SKM-1 treated with dmso at 0.1 percent for 144 hours (cell line): ENCODE measurements around the gene UNC13C.

ENCODE experiments used
- DNase-seq: peaks from one replicate; lab custom pipeline; 2025; ENCODE audit not compliant: unreplicated experiment; lab: John Stamatoyannopoulos, UW

UNC13C gene

DNA sequence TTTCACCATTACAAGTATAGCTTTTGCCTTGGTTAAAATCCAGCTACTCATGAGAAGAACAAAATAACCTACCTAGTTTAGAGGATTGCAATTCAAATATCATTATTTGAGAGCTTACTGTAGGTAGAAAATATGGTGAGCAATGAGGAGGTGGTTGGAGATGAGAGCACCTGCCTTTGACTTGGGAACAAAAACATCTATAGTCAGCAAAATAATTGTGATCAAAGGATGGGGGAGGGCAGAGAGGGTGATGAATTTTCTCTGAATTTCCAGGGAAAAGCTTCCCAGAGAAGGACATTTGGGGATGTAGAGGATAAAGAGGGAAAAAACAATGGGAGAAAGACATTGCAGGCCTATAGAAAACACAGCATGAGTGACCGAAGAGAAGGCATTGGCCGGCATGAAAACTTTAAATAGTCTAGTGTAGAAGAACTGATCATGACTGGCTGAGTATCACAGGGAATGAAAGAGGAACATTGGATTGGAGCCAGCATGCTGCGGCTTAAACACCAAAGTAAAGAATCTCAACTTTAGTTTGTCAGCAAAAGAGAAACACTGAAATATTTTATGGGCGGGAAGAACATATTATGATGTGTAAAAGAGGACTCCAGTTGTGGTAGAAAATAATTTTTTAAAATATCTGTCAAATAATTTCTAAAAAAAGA is 581.3 kb downstream of the UNC13C start:
- no peak for DNase-seq

DNA sequence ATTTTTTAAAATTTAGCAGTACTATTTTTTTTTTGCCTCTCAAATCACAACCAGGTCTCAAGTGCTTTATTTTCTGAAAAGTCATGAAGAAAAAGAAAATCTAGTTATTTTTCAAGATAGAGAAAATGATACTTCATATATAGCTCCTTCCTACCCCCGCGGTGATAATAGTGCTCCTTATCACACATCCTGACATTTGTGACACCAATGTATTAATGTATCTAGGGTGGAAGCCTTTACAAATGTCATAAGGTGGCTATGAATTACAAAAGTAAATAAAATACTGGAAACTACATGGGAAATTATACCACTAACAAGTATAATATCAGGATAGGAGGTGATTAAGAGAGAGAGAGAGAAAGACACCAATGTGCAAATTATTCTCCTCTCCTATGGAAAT is 582.2 kb downstream of the UNC13C start:
- DNase-seq = no peak

DNA sequence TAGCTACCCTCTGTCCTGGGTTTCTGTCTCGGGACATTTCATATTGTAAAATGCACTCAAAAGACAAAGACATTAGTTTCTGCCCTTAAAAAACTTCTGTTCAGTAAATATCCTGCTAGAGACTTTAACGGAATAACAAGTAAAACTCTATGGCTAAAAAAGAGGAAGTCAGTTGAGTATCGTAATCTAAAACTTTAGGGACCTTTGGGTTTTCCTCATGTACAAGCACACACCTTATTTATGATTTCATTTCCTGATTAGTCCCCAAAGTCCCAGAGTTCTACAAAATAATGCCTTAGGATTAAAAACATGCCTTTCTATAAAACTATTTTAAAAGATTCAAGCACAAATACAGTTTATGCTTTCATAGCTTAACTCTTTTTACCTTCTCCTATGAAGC is 585.9 kb downstream of the UNC13C start:
- DNase-seq = no peak

DNA sequence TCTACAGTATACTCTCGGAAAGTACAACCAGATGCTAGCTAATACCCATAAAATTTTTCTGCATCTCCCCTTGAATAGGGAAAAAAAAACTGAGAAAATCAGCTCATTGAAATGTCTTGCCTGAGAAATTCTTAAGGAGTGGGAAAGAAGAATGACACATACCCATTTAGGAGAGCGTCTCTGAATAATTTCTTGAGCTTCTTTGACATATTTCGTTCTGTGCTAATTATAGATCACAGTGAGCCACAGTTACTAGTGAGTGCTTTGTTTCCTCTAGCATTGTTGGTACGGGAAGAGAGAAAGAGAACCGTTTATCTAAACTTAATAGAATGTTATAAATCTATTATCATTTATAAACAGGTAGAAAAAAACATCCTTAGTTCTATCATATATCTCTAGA is 588.4 kb downstream of the UNC13C start:
- DNase-seq = no peak

DNA sequence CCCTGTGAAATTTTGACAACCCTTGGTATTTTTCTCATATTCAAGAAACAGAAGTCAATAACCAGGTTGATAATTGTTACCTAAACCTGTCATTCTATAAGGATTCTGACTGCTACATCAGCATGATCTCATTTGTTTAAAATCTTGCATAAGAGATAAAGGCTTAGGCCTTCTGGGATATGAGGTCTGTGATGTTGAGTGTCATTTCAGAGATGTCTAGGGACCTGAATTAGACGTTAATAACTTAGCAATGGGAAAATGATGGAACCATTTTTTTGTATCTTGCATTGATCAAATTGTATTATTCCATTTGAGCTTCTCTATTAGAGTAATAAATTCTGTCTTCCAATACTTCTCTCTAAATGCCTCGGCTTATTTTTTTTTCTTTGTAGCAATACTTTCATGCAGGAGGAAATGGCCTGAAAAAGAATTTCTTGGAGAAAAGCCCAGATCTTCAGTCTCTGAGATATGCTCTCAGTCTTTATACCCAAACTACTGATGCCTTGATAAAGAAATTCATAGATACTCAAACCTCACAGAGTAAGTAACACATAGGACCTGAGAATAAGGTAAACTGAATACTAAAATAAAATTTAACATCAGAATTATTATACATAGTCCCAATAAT is 589.3 kb downstream of the UNC13C start:
- no peak for DNase-seq

DNA sequence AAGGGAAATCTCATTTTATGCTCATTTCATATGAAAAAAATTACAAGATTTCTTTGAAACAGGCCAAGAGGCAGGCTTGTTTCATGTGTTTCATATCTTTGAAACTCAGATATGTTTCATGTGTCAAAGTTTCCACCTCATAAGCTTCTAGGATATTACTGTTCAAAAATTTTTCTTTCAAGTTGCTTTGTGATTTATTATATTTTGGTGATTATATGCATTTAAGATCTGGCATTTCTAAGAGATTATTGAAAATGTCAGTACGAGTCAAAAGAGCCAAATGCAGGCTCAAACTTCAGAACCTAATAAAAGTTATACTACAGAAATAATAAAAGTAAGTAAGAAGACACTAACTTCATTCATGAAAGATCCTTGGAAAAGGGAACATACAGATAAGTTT is 590.1 kb downstream of the UNC13C start:
- DNase-seq = no peak

DNA sequence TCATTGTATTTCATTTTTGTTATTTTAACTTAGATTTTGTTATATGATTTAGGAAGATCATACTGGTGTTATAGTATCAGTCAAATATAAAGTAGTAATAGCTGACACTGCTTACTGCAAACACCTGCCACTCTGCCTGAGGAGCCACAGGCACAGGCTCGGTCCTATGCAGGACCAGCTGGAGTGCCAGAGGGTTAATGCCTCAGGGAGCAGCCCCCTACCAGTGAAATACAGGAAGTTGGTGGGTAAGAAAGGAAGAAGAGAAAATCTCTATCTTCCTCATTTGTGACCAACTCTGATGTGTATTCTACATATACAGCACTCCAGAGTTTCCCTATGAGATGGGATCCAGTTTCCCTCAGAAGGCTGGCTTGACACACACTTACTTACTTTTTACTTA is 593.3 kb downstream of the UNC13C start:
- DNase-seq = no peak

DNA sequence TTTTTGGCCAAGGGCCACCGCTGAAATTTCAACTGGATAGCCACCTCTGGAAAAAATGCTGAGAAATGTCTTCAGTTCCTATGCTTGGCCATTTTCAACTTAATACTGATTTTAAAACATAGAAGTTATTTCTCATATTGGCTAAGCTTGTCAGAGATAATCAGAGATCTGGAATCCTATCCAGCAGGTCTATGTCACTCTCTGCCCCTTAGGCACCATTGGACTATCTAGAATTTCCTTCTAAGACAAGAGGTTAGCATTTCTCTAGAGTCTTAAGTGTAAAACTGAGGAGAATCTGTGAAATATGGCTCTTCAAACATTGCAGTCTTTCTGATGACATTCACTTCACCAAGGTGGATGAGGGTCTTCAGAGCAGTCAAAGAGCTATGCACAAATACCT is 597.3 kb downstream of the UNC13C start:
- no peak for DNase-seq

DNA sequence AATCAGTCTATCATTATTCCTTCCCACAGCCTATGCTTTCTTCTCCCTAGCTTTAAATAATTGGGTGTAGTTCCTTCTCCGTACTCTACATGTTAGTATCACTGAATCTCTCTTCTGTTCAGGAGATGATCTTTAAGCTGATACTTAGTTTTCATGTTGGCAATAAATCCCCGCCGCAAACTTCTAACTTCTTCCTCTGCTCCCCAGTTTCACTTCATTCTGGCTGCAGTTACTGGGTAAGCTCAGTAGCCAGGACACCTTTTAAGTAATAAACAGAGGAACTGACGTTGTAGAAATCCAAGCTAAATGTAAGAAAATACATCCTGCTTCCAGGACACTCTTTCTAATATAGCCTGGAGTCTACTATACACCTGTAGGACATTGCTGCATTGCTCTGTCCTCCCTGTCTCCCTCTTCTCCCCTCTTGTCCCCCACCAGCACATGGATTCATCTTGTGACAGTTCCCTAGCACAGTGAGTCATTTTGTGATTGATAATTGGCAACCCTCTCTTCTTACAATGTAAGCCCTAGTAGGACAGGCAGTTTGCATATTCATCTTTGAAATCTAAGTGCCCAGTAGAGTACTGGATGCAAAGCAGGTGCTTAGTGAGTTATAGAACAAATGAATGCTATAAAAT is 598.2 kb downstream of the UNC13C start:
- DNase-seq = no peak

DNA sequence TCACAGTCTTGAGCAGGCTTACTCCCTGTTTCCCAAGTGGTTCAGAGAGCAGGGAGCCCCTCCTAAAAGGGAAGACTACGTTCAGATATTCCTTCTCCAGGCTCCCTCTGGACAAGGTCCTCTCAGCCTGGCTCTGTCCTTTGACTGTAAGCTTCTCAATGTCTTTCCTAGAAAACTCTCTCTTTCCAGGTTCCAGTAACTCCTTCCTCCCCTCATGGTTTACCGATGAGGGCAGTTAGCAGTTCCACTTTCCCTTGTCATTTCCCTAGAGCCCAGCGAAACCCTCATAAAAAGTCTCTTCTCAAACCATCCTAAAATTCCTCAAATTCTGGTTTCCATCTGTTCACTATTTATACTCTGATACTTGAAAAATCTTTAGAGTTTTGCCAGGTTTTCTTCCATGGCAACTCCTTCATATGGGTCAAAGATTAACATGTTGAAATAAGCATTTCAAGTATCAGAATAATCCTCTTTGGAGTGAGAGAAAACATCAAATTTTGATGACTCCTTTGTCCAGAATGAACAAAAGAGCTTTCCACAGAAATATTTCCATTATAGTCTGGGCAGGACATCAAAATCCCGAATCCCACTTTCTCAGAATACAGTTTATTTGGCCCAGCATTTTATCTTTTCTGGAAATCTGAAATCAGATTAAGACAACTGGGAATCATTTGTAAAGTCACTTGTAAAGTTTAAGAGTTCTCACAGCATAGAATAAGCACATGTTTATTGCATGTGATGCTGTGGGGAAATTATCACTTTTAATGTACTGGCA is 599.4 kb downstream of the UNC13C start:
- no peak for DNase-seq

DNA sequence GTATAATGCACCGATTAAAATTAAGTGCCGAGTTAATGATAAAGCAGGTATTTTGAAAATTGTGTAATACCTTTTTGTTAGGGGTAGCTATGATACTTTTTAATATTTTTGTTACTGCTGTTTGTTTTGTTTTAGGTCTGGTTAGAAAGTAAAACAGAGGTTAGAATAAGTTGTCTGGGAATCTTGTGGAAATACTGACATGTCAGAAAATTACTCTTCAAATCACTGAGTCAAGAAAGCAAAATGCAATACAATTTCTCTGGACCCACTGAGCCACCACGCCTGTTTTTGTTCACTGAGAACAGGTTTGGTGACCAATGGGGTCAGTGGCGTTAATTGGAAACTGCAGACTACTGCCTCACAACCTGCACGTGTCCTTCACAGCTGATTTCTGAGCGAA is 601.6 kb downstream of the UNC13C start:
- no peak for DNase-seq

DNA sequence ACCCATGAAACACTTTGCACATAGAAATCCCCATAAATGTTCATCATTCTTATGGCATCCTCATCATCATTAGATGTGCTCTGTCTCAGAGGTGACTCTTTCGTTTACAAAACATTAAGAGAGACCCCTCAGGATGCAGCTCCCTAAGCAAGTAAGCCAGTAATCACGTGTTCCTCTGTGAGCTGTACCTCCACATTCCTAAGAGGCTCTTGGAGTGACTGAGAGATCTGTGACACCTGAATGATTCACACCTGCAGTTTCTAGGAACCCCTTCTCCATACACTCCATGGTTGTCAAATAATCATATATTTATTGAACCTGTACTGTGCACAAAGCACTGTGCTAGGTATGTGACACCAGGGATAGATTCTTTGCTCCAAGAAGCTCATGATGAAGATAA is 602.4 kb downstream of the UNC13C start:
- DNase-seq = no peak

DNA sequence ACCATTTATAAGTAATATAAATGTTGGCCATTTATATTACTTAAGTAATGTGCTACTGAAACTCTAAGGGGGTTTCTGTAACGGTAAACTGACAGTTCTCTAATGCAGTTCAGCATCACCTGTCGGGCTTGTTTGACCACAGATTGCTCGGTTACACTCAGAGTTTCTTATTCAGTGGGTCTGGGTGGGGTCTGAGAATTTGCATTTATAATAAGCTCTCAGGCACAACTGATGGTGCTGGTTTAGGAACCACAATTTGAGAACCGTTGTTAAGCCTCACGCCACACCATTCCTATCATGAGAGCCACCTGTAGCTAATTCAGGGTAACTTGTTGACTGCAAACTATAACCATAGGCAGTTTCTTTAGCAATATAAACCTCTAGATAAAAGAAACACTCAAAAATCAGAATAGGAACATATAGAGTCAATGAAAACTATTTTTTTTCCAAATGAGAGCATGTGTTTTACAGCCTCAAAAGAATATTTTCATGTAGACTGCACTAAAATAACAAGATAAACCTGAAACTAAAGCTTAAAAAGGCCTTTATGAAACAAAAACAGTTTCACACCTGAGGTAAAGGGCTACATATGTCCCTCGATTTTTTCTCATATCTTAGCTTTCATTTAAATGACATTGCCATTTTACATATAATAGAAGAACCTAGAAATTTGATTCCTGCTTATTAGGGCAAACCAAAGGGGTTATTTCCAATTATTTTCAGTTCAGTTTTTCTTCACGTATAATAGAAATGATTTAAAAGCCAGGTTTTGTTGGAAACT is 604.8 kb downstream of the UNC13C start:
- DNase-seq = no peak

DNA sequence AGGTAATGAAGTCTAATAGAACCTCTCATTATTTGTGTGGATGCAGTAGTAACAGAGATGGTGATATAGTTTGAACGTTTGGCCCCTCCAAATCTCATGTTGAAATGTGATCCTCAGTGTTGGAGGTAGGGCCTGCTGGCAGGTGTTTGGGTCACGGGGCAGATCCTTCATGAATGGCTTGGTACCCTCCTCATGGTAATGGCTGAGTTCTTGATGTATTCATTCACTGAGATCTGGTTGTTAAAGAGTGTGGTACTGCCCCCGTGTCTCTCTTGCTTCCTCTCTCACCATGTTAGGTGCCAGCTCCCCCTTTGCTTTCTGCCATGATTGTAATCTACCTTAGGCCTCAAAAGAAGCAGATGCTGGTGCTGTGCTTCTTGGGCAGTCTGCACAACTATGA is 606.8 kb downstream of the UNC13C start:
- no peak for DNase-seq

DNA sequence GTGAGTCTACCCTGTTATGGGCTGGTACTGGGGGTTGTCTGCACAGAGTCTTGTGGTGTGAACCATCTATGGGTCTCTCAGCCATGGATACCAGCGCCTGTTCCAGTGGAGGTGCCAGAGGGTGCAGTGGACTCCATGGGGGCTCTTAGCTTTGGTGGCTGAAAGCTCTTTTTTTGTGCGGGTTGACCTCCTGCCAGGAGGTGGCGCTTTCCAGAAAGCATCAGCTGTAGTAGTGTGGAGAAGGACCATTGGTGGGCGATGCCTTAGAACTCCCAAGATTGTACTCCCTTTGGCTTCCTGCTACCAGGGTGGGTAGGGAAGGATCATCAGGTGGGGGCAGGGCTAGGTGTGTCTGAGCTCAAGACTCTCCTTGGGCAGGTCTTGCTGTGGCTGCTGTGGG is 615.9 kb downstream of the UNC13C start:
- DNase-seq = no peak

DNA sequence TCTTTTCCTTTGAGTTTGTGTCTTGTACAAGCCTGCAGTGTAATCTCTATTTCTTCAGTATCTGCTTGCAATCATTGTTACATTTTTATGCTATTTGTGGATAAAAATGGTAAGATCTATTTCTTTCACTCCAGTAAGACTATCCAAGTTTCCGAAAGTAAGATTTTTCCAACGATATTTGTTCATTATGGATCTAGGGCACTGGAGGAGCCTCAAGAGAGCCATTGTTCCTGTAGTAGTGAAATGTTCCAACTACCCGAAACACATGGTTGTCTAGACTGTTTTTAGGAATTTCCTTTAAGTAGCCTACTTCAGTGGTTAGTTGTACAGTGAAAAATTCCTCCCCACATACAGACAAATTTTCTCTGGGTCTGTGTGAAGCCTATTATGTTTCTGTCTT is 621.1 kb downstream of the UNC13C start:
- DNase-seq = no peak

DNA sequence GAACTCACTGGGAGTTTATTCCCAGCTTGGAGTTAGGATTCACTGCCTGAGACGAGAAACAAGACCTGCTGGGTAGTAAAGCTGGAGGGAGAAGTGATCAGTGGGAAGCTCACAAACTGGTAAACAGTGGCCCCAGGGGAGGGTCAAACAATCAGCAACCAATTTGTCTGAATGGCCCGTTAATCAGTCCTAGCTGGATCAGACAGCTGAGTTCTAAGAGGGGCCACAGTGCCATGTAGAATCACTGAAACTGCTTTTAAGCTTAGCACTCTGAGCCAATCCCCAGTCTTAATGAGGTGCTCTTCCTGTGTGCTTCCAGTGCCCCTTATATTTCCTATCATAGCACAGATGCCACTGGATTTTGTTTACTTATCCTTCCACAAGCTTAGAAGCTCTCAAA is 626.8 kb downstream of the UNC13C start:
- no peak for DNase-seq

DNA sequence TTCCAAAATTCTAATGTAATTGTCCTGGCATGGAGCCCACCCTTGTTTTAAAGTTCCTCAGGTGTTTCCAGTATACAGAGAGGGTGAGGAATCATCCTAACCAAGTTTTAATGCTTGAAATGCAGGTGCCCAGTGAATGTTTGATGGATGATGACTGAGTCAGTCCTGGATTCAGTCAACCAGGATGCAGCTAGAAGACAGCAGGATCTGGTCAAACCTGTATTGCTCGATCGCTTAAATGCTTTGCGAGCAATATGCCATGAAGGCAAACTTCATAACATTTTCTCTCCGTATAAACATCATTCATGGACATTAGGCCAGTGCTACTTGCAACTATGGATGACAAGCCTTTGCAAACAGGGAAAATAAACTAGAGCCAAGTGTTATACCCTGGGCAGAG is 627.3 kb downstream of the UNC13C start:
- no peak for DNase-seq

DNA sequence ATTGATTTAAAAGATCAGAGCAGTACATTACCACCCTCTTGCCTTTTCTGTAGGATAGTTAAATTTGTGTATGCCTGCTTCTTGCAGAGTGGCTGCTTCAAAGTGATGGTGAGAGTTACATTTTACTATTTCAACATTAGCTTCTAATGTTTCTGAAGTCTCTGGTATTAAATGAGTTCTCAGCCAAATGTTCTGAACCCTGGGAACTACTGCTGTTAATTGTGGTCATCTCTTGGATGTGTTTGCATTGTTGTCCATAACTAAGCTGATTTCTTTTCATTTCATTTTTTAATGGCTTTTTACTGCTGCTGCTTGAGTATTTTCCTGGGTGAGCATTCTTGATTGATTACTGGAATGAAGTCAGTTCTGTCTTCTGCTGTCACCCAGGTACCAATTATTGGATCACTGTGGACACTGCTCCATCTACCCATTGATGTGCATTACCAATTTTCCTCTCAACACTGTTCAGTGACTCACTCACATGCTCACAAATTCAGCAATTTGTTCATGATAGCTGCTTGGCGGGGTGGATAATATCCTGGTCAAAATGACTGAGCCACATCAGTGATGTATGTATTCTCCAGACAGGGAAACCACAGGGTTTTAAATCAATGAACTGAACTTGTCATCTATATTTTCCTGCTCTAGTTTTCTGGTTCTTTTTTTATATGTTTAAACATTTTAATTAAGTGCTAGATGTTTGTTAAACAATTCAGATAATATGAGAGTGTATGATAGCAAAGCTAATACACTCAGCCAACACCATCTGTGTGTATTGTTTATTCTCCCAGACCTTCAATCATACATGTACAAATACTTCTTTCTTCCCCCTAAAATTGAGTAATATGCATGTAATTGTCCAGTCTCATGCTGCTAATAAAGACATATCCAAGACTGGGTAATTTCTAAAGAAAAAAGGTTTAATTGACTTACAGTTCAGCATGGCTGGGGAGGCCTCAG is 630.9 kb downstream of the UNC13C start:
- DNase-seq = no peak

DNA sequence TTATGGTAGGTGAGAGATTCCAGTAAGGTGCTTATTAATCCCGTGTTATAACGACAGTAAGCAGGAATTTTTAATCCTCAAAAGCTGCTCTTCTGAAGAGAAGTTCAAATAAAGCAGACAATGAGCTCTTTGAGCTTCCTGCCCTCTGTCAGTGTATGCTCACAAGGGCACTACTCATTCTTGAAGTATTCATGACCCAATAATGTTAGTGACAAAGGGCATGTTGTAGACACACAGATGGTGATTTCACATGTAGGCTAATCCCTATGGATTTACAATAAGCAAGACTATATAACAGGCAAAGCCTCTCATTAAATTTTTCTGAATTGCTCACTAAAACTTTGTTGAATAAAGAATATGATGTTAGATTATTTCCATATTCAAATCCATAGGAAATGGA is 639.9 kb downstream of the UNC13C start:
- no peak for DNase-seq
